SK-N-MC (cell line): ENCODE results near the gene PTPRK.

Source experiments
- EZH2 ChIP-seq: fragments of 200-600 bp; sonication (generic); IDR thresholded peaks from one replicate; pipeline ENCODE4 v1.6.1; 2017; ENCODE audit warnings: antibody characterized with exemption
- POLR2AphosphoS5 ChIP-seq: IDR thresholded peaks from 2 replicates; pipeline ENCODE4 v1.6.1; 2012; ENCODE audit warnings: mild to moderate bottlenecking, low read depth, low read length, borderline replicate concordance

- no peak for TF ChIP-seq POLR2AphosphoS5
- no peak for TF ChIP-seq EZH2
These were observed 503.1 kb downstream of the PTPRK start for GRCh38 chr6:128017288-128017687.
